Stimulated activated CD4-positive, alpha-beta T cell treated with anti-CD3 and anti-CD28 coated beads, Interleukin-4, amount 100 ng/mL, for 24 hours (primary cell): ENCODE results near the gene C6orf163.

Experiments used
- DNase-seq: peaks from one replicate; pipeline ENCODE4 v3.0.0-alpha.2; 2020

Gene C6orf163

DNA sequence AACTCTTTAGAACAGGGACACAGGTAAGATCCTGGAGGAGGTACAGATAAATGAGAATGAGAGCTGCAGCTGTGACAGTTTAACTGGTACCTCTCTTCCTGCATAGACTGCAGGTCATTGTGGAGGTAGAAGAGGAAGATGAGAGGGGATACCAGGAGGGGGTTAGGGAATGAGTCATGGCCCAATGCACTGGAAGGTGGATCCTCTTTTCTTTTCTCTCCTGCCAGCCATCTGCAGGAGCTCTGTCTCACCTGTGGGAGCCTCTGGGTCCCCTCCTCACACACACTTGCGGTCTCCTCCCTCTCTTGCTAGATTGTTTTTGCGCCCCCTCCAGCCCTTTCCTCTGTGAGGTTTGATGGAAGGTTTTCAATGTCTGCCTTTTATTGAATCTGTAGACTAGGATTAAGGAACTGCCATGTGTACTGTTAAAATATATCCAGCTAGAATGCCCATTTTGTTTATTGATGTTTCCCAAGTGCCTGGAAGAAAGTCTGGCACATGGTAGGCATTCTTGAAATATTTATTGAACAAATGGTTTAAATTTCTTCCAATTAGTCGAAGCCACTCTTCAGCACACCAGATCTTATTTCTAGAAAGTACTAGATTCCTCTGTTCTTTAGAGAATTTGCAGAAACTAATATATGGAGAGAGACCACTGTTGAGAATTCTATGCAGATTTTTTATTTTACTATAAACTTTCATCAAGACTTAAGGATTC, 13.0 kb downstream of the C6orf163 start:
- DNase-seq: no peak

GRCh38 chr6:87364602-87365252, 20.1 kb downstream of the C6orf163 start:
- DNase-seq: no peak

GRCh38 chr6:87366072-87366827, 21.6 kb downstream of the C6orf163 start:
- no peak for DNase-seq

DNA sequence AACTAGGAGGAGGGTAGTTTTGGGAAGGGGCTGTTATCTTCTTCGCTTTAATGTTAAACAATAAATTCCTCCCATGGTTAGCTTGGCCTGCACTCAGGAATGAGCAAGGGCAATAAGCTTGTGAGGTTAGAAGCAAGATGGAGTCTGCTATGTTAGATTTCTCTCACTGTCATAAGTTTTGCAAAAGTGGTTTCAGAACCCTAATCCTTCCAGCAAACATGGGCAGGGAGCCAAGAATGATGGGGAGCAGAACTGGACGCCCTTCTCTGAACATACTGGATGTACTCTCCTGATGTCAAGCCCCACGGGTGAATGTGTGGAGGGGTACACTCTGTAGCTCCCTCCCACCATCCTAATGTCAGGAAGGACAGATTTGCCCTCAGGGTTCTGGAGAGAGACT, 22.3 kb downstream of the C6orf163 start:
- no peak for DNase-seq

GRCh38 chr6:87373377-87373776, 28.8 kb downstream of the C6orf163 start:
- no peak for DNase-seq

GRCh38 chr6:87375315-87375714, 30.7 kb downstream of the C6orf163 start:
- DNase-seq: no peak

- DNase-seq: no peak
These were observed 32.0 kb downstream of the C6orf163 start for GRCh38 chr6:87376643-87377042.

GRCh38 chr6:87378947-87379346, 34.3 kb downstream of the C6orf163 start:
- DNase-seq: no peak

DNA sequence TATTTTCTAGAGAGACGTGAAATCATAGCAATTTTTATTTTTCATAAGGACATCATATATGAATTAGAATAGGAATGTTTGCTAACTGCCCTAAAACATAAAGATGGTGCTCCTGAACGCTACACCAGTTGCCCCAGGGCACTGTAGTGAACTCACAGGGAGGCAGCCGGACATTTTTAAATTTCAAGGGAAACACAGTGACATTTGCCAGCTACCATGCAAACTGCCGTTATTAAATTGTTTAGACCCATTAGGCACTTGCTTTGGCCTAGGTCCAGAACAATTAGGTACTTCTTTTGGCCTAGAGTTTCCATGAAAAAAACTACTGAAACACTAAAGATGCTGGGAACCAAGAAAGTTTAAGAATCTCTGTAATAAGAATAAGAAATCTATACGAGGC, 38.2 kb downstream of the C6orf163 start:
- DNase-seq: no peak

- DNase-seq: no peak
These were observed 39.4 kb downstream of the C6orf163 start for GRCh38 chr6:87384038-87384437.

DNA sequence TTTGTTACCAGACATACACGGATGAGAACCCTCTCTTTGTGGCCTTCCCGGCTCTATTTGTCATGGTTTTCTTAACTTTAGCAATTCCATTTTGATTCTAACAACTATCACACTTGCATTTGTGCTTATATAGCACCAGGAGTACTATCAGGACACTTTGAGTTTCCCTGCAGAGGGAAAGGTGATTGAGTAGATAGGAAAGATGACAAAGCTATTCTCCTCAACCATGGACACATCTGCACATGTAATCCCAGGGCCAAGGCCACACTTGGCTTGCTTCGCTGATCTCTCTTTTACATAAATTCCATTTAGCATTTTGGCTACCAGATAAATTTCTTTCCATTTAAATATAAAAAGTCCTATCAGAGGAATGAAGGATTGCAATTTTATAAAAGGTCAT, 39.8 kb downstream of the C6orf163 start:
- no peak for DNase-seq

- DNase-seq: no peak
These were observed 46.7 kb downstream of the C6orf163 start for GRCh38 chr6:87391334-87391733.

- DNase-seq: peak; percentile 48
These were observed 48.5 kb downstream of the C6orf163 start for GRCh38 chr6:87393026-87393622.

GRCh38 chr6:87395431-87395830, 50.8 kb downstream of the C6orf163 start:
- no peak for DNase-seq

GRCh38 chr6:87396595-87397392, 52.2 kb downstream of the C6orf163 start:
- DNase-seq: no peak

GRCh38 chr6:87397656-87398055, 53.0 kb downstream of the C6orf163 start:
- no peak for DNase-seq

- no peak for DNase-seq
These were observed 57.2 kb downstream of the C6orf163 start for GRCh38 chr6:87401832-87402231.

- no peak for DNase-seq
These were observed 62.9 kb downstream of the C6orf163 start for GRCh38 chr6:87407561-87407900.

DNA sequence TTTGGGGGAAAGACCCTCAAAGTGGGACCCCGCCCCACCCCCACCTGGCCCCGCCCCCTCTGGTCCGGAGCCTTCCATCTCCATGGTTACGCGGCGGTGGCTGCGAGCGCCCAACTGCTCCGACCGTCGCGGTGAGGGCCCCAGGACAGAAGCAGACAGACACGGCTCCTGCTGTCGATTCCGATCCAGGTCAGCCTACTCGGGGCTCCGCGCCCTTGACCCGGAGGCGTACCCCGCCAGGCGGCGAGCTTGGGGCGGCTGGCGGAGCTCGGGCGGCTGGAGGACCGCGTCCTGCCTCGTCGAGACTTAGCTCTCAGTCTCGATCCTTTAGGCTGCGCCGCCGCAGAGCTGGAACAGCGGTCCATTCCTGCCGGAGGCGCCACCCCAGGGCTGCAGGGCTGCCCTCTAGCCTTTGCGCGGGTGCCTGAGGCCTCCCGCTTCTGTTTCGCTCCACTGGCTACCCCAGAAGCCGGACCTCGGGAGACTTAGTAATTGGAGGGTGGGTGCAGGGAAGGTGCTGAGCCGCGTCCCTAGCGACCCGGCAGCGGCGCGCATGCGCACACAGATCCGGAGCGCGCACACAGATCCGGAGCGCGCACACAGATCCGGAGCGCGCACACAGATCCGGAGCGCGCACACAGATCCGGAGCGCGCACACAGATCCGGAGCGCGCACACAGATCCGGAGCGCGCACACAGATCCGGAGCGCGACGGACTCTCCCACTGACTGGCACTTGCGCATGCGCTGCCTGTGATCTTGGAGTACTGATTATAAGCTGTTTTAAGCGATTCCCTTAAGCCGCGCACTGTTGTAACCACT, 63.5 kb downstream of the C6orf163 start, which contains the start of gene CFAP206:
CFAP206 (plus strand) TSS at position 72 of the 820 bp plus-strand sequence. CDS start 1,868 bp downstream, outside the sequence.
- peak; percentile 83 for DNase-seq

DNA sequence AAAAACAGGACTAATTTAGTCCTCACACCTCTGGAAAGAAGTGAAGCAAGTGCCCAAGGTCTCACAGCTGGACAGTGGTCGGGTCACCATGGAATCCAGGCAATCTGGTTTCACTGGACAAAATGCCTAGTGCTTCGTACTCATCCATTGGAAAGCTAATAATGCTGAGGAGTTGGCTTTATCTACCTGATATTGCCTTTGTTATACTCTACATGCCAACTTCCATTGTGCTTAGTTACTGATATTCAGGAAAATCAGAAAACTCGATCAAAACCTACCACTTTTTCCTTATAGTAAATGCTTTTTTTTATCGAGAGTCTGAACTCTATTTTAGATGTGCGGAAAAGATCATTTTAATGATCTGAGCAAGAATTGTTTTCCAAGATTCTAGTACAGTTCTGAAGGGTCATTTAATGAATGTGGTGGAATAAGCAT, 64.1 kb downstream of the C6orf163 start:
- no peak for DNase-seq
